CD14-positive monocyte (primary cell): ENCODE measurements around the gene TREML2. TPM values are rescaled to one million over a fixed set of nuclear protein-coding genes. Genes with fewer than 3 reads are reported as not detected.

Experiments used
- DNase-seq, 3 donors: peaks; one replicate each; pipeline ENCODE4 v3.0.0-alpha.2; 2011 to 2022
- H2AFZ ChIP-seq: 2 replicates; pipeline ENCODE4 v1.6.0; 2012; ENCODE audit warnings: mild to moderate bottlenecking, low read depth, low read length, inconsistent platforms; ENCODE audit not compliant: insufficient read depth, poor library complexity, severe bottlenecking
- H3K27ac ChIP-seq, 2 donors: 1 replicate in 1 of 2; 2 replicates in 1 of 2; pipeline ENCODE4 v1.5.1; 2012 to 2013; ENCODE audit warnings: low read length in 2 of 2, control low read depth in 1 of 2, inconsistent platforms in 1 of 2, low read depth in 1 of 2, mild to moderate bottlenecking in 1 of 2
- H3K27me3 ChIP-seq, 2 donors: one replicate each; pipeline versions ENCODE4 v1.6.0 to v1.6.1; 2011 to 2013; ENCODE audit warnings: low read length in 2 of 2; ENCODE audit not compliant: control insufficient read depth in 2 of 2, insufficient read depth in 2 of 2
- H3K36me3 ChIP-seq, 2 donors: replicated peaks in 1 of 2; 1 replicate in 1 of 2; 2 replicates in 1 of 2; pipeline versions ENCODE4 v1.5.1 to v1.6.1; 2012 to 2013; ENCODE audit warnings: low read length in 2 of 2, control low read depth in 1 of 2, inconsistent platforms in 1 of 2, mild to moderate bottlenecking in 1 of 2; ENCODE audit not compliant: insufficient read depth in 2 of 2, control insufficient read depth in 1 of 2
- H3K4me1 ChIP-seq, 2 donors: 1 replicate in 1 of 2; 2 replicates in 1 of 2; pipeline versions ENCODE4 v1.5.1 to v1.6.1; 2012 to 2013; ENCODE audit warnings: low read length in 2 of 2, control low read depth in 1 of 2, inconsistent platforms in 1 of 2, mild to moderate bottlenecking in 1 of 2, moderate library complexity in 1 of 2; ENCODE audit not compliant: insufficient read depth in 2 of 2, control insufficient read depth in 1 of 2
- H3K4me2 ChIP-seq: replicated peaks from 2 replicates; pipeline ENCODE3; 2012; ENCODE audit warnings: low read length, moderate library complexity, mild to moderate bottlenecking; ENCODE audit not compliant: poor library complexity, severe bottlenecking; ENCODE audit errors: extremely low read depth
- H3K4me3 ChIP-seq, 3 experiments: fragments of 200-600 bp in 1 of 3; sonication (generic) in 1 of 3; replicated peaks in 1 of 3; 1 replicate in 2 of 3; 2 replicates in 1 of 3; pipeline ENCODE4 v1.5.1; 2011 to 2013; ENCODE audit warnings: low read length in 3 of 3, mild to moderate bottlenecking in 3 of 3, control low read depth in 2 of 3, low read depth in 2 of 3, inconsistent platforms in 1 of 3, moderate library complexity in 1 of 3
- H3K79me2 ChIP-seq: 2 replicates; pipeline ENCODE4 v1.6.0; 2012; ENCODE audit warnings: mild to moderate bottlenecking, control low read depth, inconsistent platforms, low read length, moderate library complexity; ENCODE audit not compliant: insufficient read depth
- H3K9ac ChIP-seq: 2 replicates; pipeline ENCODE4 v1.6.0; 2017; ENCODE audit warnings: low read length, mild to moderate bottlenecking; ENCODE audit not compliant: insufficient read depth, poor library complexity, severe bottlenecking
- H3K9me3 ChIP-seq, 2 donors: replicated peaks in 1 of 2; 1 replicate in 1 of 2; 2 replicates in 1 of 2; pipeline versions ENCODE4 v1.5.1 to v1.6.1; 2012 to 2013; ENCODE audit warnings: low read length in 2 of 2, control low read depth in 1 of 2; ENCODE audit not compliant: control insufficient read depth in 1 of 2, insufficient read depth in 1 of 2
- H4K20me1 ChIP-seq: 2 replicates; pipeline ENCODE4 v1.6.0; 2012; ENCODE audit warnings: mild to moderate bottlenecking, low read length, control low read depth, moderate library complexity; ENCODE audit not compliant: insufficient read depth
- H3K27ac Mint-ChIP-seq, 7 donors: one replicate each; pipeline ENCODE4 v1.8.0; 2020; ENCODE audit warnings: mild to moderate bottlenecking in 7 of 7, mixed read lengths in 7 of 7, moderate library complexity in 6 of 7, inconsistent platforms in 2 of 7
- H3K27me3 Mint-ChIP-seq, 3 donors: one replicate each; pipeline ENCODE4 v1.8.0; 2021 to 2022; ENCODE audit warnings: low read depth in 3 of 3, mild to moderate bottlenecking in 3 of 3, mixed read lengths in 3 of 3, moderate library complexity in 3 of 3, inconsistent platforms in 1 of 3
- H3K36me3 Mint-ChIP-seq, 2 donors: one replicate each; pipeline ENCODE4 v1.8.0; 2020; ENCODE audit warnings: mixed read lengths in 2 of 2, inconsistent platforms in 1 of 2, mild to moderate bottlenecking in 1 of 2
- H3K4me1 Mint-ChIP-seq: one replicate; pipeline ENCODE4 v1.8.0; 2020; ENCODE audit warnings: mild to moderate bottlenecking, mixed read lengths
- H3K4me3 Mint-ChIP-seq, 2 donors: one replicate each; pipeline ENCODE4 v1.8.0; 2020; ENCODE audit warnings: mild to moderate bottlenecking in 2 of 2, mixed read lengths in 2 of 2, moderate library complexity in 1 of 2
- H3K9me3 Mint-ChIP-seq, 7 donors: one replicate each; pipeline ENCODE4 v1.8.0; 2020 to 2022; ENCODE audit warnings: mixed read lengths in 7 of 7, mild to moderate bottlenecking in 6 of 7, moderate library complexity in 6 of 7, inconsistent platforms in 2 of 7
- CTCF ChIP-seq: fragments of 200-600 bp; IDR thresholded peaks from one replicate; pipeline ENCODE4 v1.8.0; 2022; ENCODE audit warnings: antibody characterized with exemption, mild to moderate bottlenecking
- WGBS: methylation state at CpG from one replicate; pipeline ENCODE4 v1.1.5; 2013; ENCODE audit warnings: missing lambda C conversion rate; ENCODE audit not compliant: insufficient coverage; 5-methylcytosine and 5-hydroxymethylcytosine counted together
- intact Hi-C, 2 donors: fragments of 100-400 bp; cut with micrococcal nuclease; formaldehyde crosslinking; loops; one replicate each; pipeline versions ENCODE4 v1.15.0 to v1.15.1; 2023
- polyA plus RNA-seq, 3 donors: library from polyadenylated mRNA; depleted of rRNA in 1 of 3; unstranded in 2 of 3; stranded (reverse) in 1 of 3; fragments of 300-500 nt in 2 of 3; fragments of >200 nt in 1 of 3; fragmentation: Illumina TruSeq in 2 of 3; gene quantifications; 1 replicate in 2 of 3; 2 replicates in 1 of 3; pipeline ENCODE4 v1.2.3, GENCODE V29; 2012 to 2021

TREML2 gene
- polyA plus RNA-seq, 3 donors = 0.89 to 4.2 (median 1.1) TPM

DNA sequence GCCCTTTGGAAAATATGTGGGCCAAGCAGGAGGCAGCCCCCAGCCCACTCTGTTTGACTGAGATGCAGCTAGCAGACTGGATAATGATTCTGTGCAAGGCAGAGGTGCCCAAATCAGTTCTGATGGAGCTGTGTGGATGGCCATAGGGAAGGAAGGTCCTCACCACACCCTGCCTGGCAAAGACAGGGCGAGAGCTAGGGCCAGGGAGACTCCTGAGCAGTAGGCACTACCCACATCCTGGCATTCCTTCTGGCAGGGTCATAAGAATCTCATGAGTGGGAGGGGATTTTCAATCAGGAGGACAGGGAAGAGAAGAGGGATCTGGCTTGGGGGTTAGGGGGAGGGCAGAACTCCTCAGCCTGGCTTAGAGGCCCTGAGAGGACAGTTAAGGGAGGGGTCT is 19.4 kb downstream of the TREML2 start:
- no peak overlapping the region for H3K9ac ChIP-seq
- Mint-ChIP-seq H3K4me3 (no peak overlapping the region), H3K9me3 (peaks cover 0 to 5% (median 0%) of the 10 kb centered on the region in 7 donors), H3K36me3 (peaks cover 13 to 34% of the 10 kb centered on the region in 2 donors), H3K4me1 (peaks cover 70% of the 10 kb centered on the region), H3K27me3 (peaks cover 2 to 4% (median 3%) of the 10 kb centered on the region in 3 donors), H3K27ac (peak overlapping the region; percentile 98 to 100 (median 99))
- peak overlapping the region; percentile 95 to 98 for H3K27ac ChIP-seq
- no peak overlapping the region for H3K4me3 ChIP-seq
- no peak overlapping the region for H2AFZ ChIP-seq
- H3K9me3 ChIP-seq = no peaks in the 10 kb centered on the region
- H3K79me2 ChIP-seq = no peaks in the 10 kb centered on the region
- TF ChIP-seq CTCF = no peak
- H3K36me3 ChIP-seq = no peaks in the 10 kb centered on the region
- H3K27me3 ChIP-seq = no peaks in the 10 kb centered on the region
- peaks cover 50 to 66% of the 10 kb centered on the region in 2 donors for H3K4me1 ChIP-seq
- 100% methylated on average over 1 of the region's 1 CpG for WGBS
- H4K20me1 ChIP-seq = no peaks in the 10 kb centered on the region
- no peak overlapping the region for H3K4me2 ChIP-seq
- DNase-seq = no peak
- intact Hi-C loops = loop anchor here (5.0 to 10.0 kb wide), 4 partner anchors 103 to 126 kb away; partner anchors contain the start of genes TREM1 (in 2 of the 2), NFYA (in 1 of the 2) and OARD1 (in 1 of the 2)

GRCh38 chr6:41179163-41179562 is 21.8 kb downstream of the TREML2 start:
- Histone ChIP-seq H3K9me3 (no peaks in the 10 kb centered on the region), H3K9ac (no peak overlapping the region), H3K4me1 (peaks cover 27 to 43% of the 10 kb centered on the region in 2 donors), H3K4me3 (no peak overlapping the region), H3K36me3 (no peaks in the 10 kb centered on the region), H4K20me1 (no peaks in the 10 kb centered on the region), H3K27me3 (no peaks in the 10 kb centered on the region), H2AFZ (no peak overlapping the region), H3K27ac (no peak overlapping the region), H3K4me2 (no peak overlapping the region), H3K79me2 (no peaks in the 10 kb centered on the region)
- peaks cover 0 to 5% (median 0%) of the 10 kb centered on the region in 7 donors for H3K9me3 Mint-ChIP-seq
- intact Hi-C loops = no loop called here
- peak overlapping the region in 1 of 7 donors; percentile 30 for H3K27ac Mint-ChIP-seq
- peaks cover 17 to 32% of the 10 kb centered on the region in 2 donors for H3K36me3 Mint-ChIP-seq
- TF ChIP-seq CTCF = no peak
- peaks cover 52% of the 10 kb centered on the region for H3K4me1 Mint-ChIP-seq
- no CpG with 5 or more reads among the region's 4 CpGs for WGBS
- DNase-seq = no peak
- peaks cover 0 to 4% (median 3%) of the 10 kb centered on the region in 3 donors for H3K27me3 Mint-ChIP-seq
- no peak overlapping the region for H3K4me3 Mint-ChIP-seq
